Caco-2 (cell line): ENCODE data around the gene ARSI. TPM values are rescaled to one million over a fixed set of nuclear protein-coding genes. Genes with fewer than 3 reads are reported as not detected.

Experiments used
- BruUV-seq: library from RNA; stranded (reverse); fragments of 400-500 nt; replicated peaks from 2 replicates; lab custom pipeline; 2021; lab: Mats Ljungman, UMichigan
- CTCF ChIA-PET: fragments of 300-600 bp; sonication (Branson Sonifier 250); formaldehyde crosslinking; loops from one replicate; lab custom pipeline; 2022; ENCODE audit warnings: antibody characterized with exemption; lab: Charles Lee
- POLR2A ChIA-PET: fragments of 300-600 bp; sonication (Branson Sonifier 250); formaldehyde crosslinking; loops from one replicate; lab custom pipeline; 2022; ENCODE audit warnings: antibody characterized with exemption; lab: Charles Lee
- DNase-seq, 2 experiments: peaks; one replicate each; pipeline versions ENCODE4 v3.0.0 to v3.0.0-alpha.2; 2020 to 2022
- H3K27me3 ChIP-seq: replicated peaks from 2 replicates; pipeline ENCODE4 v1.6.0; 2011; ENCODE audit warnings: low read length; ENCODE audit not compliant: control insufficient read depth, insufficient read depth
- H3K36me3 ChIP-seq: 2 replicates; pipeline ENCODE4 v1.5.1; 2011; ENCODE audit warnings: low read length; ENCODE audit not compliant: control insufficient read depth, insufficient read depth
- H3K4me1 ChIP-seq: fragments of 250-450 bp; sonication (Bioruptor Pico); 2 replicates; pipeline ENCODE4 v1.5.1; 2020; ENCODE audit warnings: mild to moderate bottlenecking
- H3K4me3 ChIP-seq: 2 replicates; pipeline ENCODE4 v1.5.1; 2011; ENCODE audit warnings: low read depth, mild to moderate bottlenecking, control low read depth, low read length
- H3K9me3 ChIP-seq: fragments of 250-450 bp; sonication (Bioruptor Pico); 2 replicates; pipeline ENCODE4 v1.5.1; 2020; ENCODE audit warnings: mild to moderate bottlenecking, moderate library complexity
- H3K27ac Mint-ChIP-seq: one replicate; pipeline ENCODE4 v1.8.0; 2022; ENCODE audit warnings: mixed read lengths; ENCODE audit not compliant: unreplicated experiment
- H3K27me3 Mint-ChIP-seq: one replicate; pipeline ENCODE4 v1.8.0; 2022; ENCODE audit warnings: mixed read lengths; ENCODE audit not compliant: insufficient read depth, unreplicated experiment
- H3K36me3 Mint-ChIP-seq: one replicate; pipeline ENCODE4 v1.8.0; 2022; ENCODE audit warnings: mild to moderate bottlenecking, mixed read lengths; ENCODE audit not compliant: insufficient read depth, unreplicated experiment
- H3K4me1 Mint-ChIP-seq: one replicate; pipeline ENCODE4 v1.8.0; 2022; ENCODE audit warnings: low read depth, mixed read lengths; ENCODE audit not compliant: unreplicated experiment
- H3K4me3 Mint-ChIP-seq: one replicate; pipeline ENCODE4 v1.8.0; 2022; ENCODE audit warnings: mild to moderate bottlenecking, moderate library complexity, mixed read lengths; ENCODE audit not compliant: unreplicated experiment
- H3K9me3 Mint-ChIP-seq: one replicate; pipeline ENCODE4 v1.8.0; 2022; ENCODE audit warnings: mixed read lengths; ENCODE audit not compliant: unreplicated experiment
- CTCF ChIP-seq, 2 experiments: fragments of 200-600 bp in 1 of 2; IDR thresholded peaks; 1 replicate in 1 of 2; 2 replicates in 1 of 2; pipeline versions ENCODE4 v1.5.1 to v1.8.0; 2011 to 2022; ENCODE audit warnings: antibody characterized with exemption in 1 of 2, control low read depth in 1 of 2, inconsistent platforms in 1 of 2, low read depth in 1 of 2, low read length in 1 of 2, mild to moderate bottlenecking in 1 of 2, moderate library complexity in 1 of 2; ENCODE audit not compliant: insufficient read depth in 1 of 2, severe bottlenecking in 1 of 2, unreplicated experiment in 1 of 2
- intact Hi-C: fragments of 100-400 bp; cut with micrococcal nuclease; formaldehyde crosslinking; loops from one replicate; pipeline ENCODE4 v1.10.0; 2022; ENCODE audit not compliant: unreplicated experiment
- total RNA-seq: library from RNA; stranded (reverse); gene quantifications from 2 replicates; pipeline ENCODE4 v1.2.3, GENCODE V29; 2022

The ARSI gene
- total RNA-seq, 1 experiment from 2014 or later = 0.52 TPM

DNA sequence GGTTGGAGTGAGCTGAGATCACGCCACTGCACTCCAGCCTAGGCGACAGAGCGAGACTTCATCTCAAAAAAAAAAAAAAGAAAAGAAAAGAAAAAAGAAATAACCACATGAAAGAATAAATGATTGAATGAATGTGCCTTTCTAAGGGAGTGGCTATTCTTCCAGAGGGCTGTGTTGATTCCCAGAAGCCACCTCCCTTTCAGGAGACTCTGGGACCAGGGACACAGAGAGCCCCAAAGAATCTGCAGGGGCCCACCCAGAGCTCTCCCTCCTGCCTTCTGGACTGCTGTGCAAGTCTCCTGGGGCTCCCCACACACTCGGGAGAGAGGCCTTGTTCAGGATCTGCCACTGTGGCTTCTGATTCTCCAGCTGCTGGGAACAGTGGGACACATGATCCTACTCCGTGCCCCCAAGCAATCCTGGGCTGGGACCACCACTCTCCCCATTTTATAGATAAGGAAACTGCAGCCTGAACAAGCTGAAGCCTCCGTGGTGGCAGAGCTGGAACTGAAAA is 36.8 kb downstream of the ARSI start:
- no peak overlapping the region for H3K4me3 ChIP-seq
- no peaks in the 10 kb centered on the region for H3K36me3 ChIP-seq
- CTCF ChIA-PET = interaction anchor here (0.6 to 0.8 kb wide), 2 partner anchors 10 to 391 kb away, joined by 3 to 6 read pairs; no protein-coding TSS in a partner anchor
- H3K4me1 ChIP-seq = no peaks in the 10 kb centered on the region
- no TSS peak for BruUV-seq
- no peak for TF ChIP-seq CTCF (IDR thresholded peaks at IDR 0.05; ENCODE audit: insufficient read depth in 1 of 2, low read depth in 1 of 2, low read length in 1 of 2, severe bottlenecking in 1 of 2, unreplicated experiment in 1 of 2)
- Mint-ChIP-seq H3K36me3 (no peaks in the 10 kb centered on the region), H3K27me3 (no peaks in the 10 kb centered on the region), H3K4me3 (no peak overlapping the region), H3K27ac (no peak overlapping the region), H3K9me3 (no peaks in the 10 kb centered on the region), H3K4me1 (no peaks in the 10 kb centered on the region)
- intact Hi-C loops = no loop called here
- no peak for DNase-seq
- no peaks in the 10 kb centered on the region for H3K27me3 ChIP-seq
- POLR2A ChIA-PET = no interaction called here
- H3K9me3 ChIP-seq = no peaks in the 10 kb centered on the region

GRCh38 chr5:150264667-150265603 is 37.8 kb downstream of the ARSI start:
- H3K36me3 Mint-ChIP-seq = no peaks in the 10 kb centered on the region
- ChIA-PET POLR2A (no interaction called here), CTCF (no interaction called here)
- H3K9me3 Mint-ChIP-seq = no peaks in the 10 kb centered on the region
- no peaks in the 10 kb centered on the region for H3K4me1 Mint-ChIP-seq
- Histone ChIP-seq H3K4me1 (no peaks in the 10 kb centered on the region), H3K27me3 (no peaks in the 10 kb centered on the region), H3K4me3 (no peak overlapping the region), H3K36me3 (no peaks in the 10 kb centered on the region), H3K9me3 (no peaks in the 10 kb centered on the region)
- H3K27ac Mint-ChIP-seq = no peak overlapping the region
- DNase-seq = no peak
- H3K27me3 Mint-ChIP-seq = no peaks in the 10 kb centered on the region
- TF ChIP-seq CTCF (IDR thresholded peaks at IDR 0.05; ENCODE audit: insufficient read depth in 1 of 2, low read depth in 1 of 2, low read length in 1 of 2, severe bottlenecking in 1 of 2, unreplicated experiment in 1 of 2) = no peak
- H3K4me3 Mint-ChIP-seq = no peak overlapping the region
- intact Hi-C loops = no loop called here
- no TSS peak for BruUV-seq

- Histone ChIP-seq H3K36me3 (no peaks in the 10 kb centered on the region), H3K4me1 (no peaks in the 10 kb centered on the region), H3K4me3 (no peak overlapping the region), H3K27me3 (no peaks in the 10 kb centered on the region), H3K9me3 (no peaks in the 10 kb centered on the region)
- no peaks in the 10 kb centered on the region for H3K27me3 Mint-ChIP-seq
- DNase-seq = no peak
- ChIA-PET POLR2A (no interaction called here), CTCF (no interaction called here)
- no peak for TF ChIP-seq CTCF (IDR thresholded peaks at IDR 0.05; ENCODE audit: insufficient read depth in 1 of 2, low read depth in 1 of 2, low read length in 1 of 2, severe bottlenecking in 1 of 2, unreplicated experiment in 1 of 2)
- H3K36me3 Mint-ChIP-seq = no peaks in the 10 kb centered on the region
- H3K4me1 Mint-ChIP-seq = no peaks in the 10 kb centered on the region
- H3K27ac Mint-ChIP-seq = no peak overlapping the region
- intact Hi-C loops = no loop called here
- H3K4me3 Mint-ChIP-seq = no peak overlapping the region
- no peaks in the 10 kb centered on the region for H3K9me3 Mint-ChIP-seq
- no TSS peak for BruUV-seq
Measured at GRCh38 chr5:150263801-150264621, 38.7 kb downstream of the ARSI start.
